ENCODE data around the gene SCAI.

The SCAI gene

DNA sequence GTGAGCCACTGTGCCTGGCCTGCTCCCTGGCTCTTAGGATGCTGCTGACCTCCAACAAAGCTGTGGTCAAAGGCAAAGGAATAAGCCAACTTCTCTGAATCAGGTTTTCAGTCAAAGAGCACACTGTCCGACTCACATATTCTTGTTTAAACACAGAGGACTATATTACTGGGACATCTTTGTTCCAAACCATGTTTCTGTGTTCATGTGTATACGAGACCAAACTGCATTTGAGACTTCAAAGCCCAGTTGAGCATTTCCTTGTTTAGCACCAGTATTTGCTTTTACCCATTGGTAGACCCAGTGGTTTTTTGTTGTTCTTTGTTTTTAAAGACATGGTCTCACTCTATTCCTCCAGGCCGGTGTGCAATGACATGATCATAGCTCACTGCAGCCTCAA is 100.2 kb downstream of the SCAI start:
- Histone ChIP-seq H3K4me3 (ENCODE audit: insufficient read depth in 1 of 2, low read depth in 1 of 2, low read length in 2 of 2) (no peak overlapping the region), H3K4ac (ENCODE audit: low read depth in 1 of 2, low read length in 2 of 2) (no peak overlapping the region), H3K9ac (ENCODE audit: low read length) (no peak overlapping the region), H3K14ac (ENCODE audit: low read length in 2 of 2) (no peak overlapping the region), H3K4me2 (ENCODE audit: low read length, poor library complexity, severe bottlenecking) (no peak overlapping the region), H3K9me3 (ENCODE audit: control insufficient read depth, low read length) (no peaks in the 10 kb centered on the region), H2AFZ (ENCODE audit: low read depth, low read length) (no peak overlapping the region), H2BK5ac (ENCODE audit: low read depth, low read length, poor library complexity, severe bottlenecking) (no peak overlapping the region), H2BK12ac (ENCODE audit: low read length in 2 of 2) (no peak overlapping the region), H2AK5ac (ENCODE audit: low read length, severe bottlenecking) (no peak overlapping the region), H3K27me3 (ENCODE audit: control insufficient read depth in 1 of 2, insufficient read depth in 1 of 2, low read length in 2 of 2) (no peaks in the 10 kb centered on the region), H4K91ac (ENCODE audit: low read length) (no peak overlapping the region), H3K27ac (ENCODE audit: low read length, poor library complexity, severe bottlenecking) (no peak overlapping the region), H3K4me1 (ENCODE audit: control insufficient read depth, insufficient read depth, low read depth, low read length) (no peaks in the 10 kb centered on the region), H3K23ac (ENCODE audit: low read length in 2 of 2) (no peak overlapping the region), H3K79me1 (replicated peaks; ENCODE audit: low read length, poor library complexity, severe bottlenecking) (peaks cover 3% of the 10 kb centered on the region), H3K36me3 (ENCODE audit: control insufficient read depth in 1 of 2, insufficient read depth in 2 of 2, low read depth in 1 of 2, low read length in 2 of 2) (peaks cover 2 to 15% of the 10 kb centered on the region in 2 experiments), H2BK15ac (ENCODE audit: low read depth, poor library complexity, severe bottlenecking) (no peak overlapping the region), H3K18ac (ENCODE audit: low read depth in 1 of 2, low read length in 2 of 2) (no peak overlapping the region), H4K8ac (ENCODE audit: low read length) (no peak overlapping the region), H2BK120ac (ENCODE audit: low read depth, low read length) (no peak overlapping the region)
- DNase-seq, result no peak
- 94% methylated on average over 3 of the region's 3 CpGs for WGBS

DNA sequence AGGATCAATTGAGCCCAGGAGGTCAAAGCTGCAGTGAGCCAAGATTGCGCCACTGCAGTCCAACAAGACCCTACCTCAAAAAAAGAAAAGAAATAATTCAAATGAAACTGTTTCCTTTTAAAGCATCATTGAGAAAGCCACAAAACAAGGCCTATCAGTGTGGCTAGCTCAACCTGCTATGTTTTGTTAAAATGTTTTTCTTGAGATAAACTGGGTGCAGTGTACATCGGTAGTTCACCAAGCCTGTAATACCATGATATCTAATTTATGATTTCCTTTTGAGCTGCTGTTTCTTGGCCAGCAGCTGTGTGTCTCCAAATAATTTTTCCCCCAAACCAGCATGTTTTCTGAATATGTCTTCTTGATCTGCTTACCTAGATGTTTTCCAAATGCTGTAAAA is 105.2 kb downstream of the SCAI start:
- Histone ChIP-seq H2AK5ac (ENCODE audit: low read length, severe bottlenecking) (no peak overlapping the region), H3K4me1 (ENCODE audit: control insufficient read depth, insufficient read depth, low read depth, low read length) (no peaks in the 10 kb centered on the region)

DNA sequence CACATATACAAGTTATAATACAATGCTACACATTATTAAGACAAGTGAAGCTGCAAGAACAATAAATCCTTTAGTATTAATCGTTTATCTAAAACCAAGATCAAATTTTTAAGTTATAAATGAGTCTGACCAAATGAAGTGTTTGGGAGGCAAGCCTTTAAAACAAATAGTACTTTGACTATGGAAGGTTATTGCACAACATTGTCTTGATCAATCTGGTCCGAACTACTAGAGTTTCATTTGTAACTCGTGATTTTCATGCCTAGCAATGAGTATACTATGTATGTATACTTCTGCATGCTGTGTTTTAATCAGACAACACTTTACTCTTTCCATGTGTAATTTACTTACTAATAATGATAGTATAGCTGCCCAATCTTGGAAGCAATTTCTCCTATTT is 115.3 kb downstream of the SCAI start:
- Histone ChIP-seq H2AFZ (ENCODE audit: low read depth, low read length) (no peak overlapping the region), H3K4me2 (ENCODE audit: low read length, poor library complexity, severe bottlenecking) (no peak overlapping the region), H3K27ac (ENCODE audit: low read length, poor library complexity, severe bottlenecking) (no peak overlapping the region), H3K4me1 (ENCODE audit: control insufficient read depth, insufficient read depth, low read depth, low read length) (no peaks in the 10 kb centered on the region), H3K9ac (ENCODE audit: low read length) (no peak overlapping the region), H2BK120ac (ENCODE audit: low read depth, low read length) (no peak overlapping the region), H2BK12ac (ENCODE audit: low read length in 2 of 2) (no peak overlapping the region), H2AK5ac (ENCODE audit: low read length, severe bottlenecking) (no peak overlapping the region), H3K18ac (ENCODE audit: low read depth in 1 of 2, low read length in 2 of 2) (no peak overlapping the region), H3K9me3 (ENCODE audit: control insufficient read depth, low read length) (no peaks in the 10 kb centered on the region), H3K23ac (ENCODE audit: low read length in 2 of 2) (no peak overlapping the region), H3K4me3 (ENCODE audit: insufficient read depth in 1 of 2, low read depth in 1 of 2, low read length in 2 of 2) (no peak overlapping the region), H2BK15ac (ENCODE audit: low read depth, poor library complexity, severe bottlenecking) (no peak overlapping the region), H4K8ac (ENCODE audit: low read length) (no peak overlapping the region), H3K27me3 (ENCODE audit: control insufficient read depth in 1 of 2, insufficient read depth in 1 of 2, low read length in 2 of 2) (no peaks in the 10 kb centered on the region), H2BK5ac (ENCODE audit: low read depth, low read length, poor library complexity, severe bottlenecking) (no peak overlapping the region), H4K91ac (ENCODE audit: low read length) (no peak overlapping the region), H3K14ac (ENCODE audit: low read length in 2 of 2) (no peak overlapping the region), H3K4ac (ENCODE audit: low read depth in 1 of 2, low read length in 2 of 2) (no peak overlapping the region), H3K36me3 (ENCODE audit: control insufficient read depth in 1 of 2, insufficient read depth in 2 of 2, low read depth in 1 of 2, low read length in 2 of 2) (peaks cover 0 to 19% of the 10 kb centered on the region in 2 experiments), H3K79me1 (replicated peaks; ENCODE audit: low read length, poor library complexity, severe bottlenecking) (no peaks in the 10 kb centered on the region)
- WGBS, result 100% methylated on average over 1 of the region's 3 CpGs
- no peak for DNase-seq

More for the DNA sequence above, 105.2 kb downstream of the SCAI start:
- no peak overlapping the region for H2BK12ac ChIP-seq (ENCODE audit: low read length in 2 of 2)
- 100% methylated on average over 1 of the region's 2 CpGs for WGBS
- H3K4me3 ChIP-seq (ENCODE audit: insufficient read depth in 1 of 2, low read depth in 1 of 2, low read length in 2 of 2), result no peak overlapping the region
- H4K8ac ChIP-seq (ENCODE audit: low read length), result no peak overlapping the region
- H3K79me1 ChIP-seq (replicated peaks; ENCODE audit: low read length, poor library complexity, severe bottlenecking), result no peaks in the 10 kb centered on the region
- H4K91ac ChIP-seq (ENCODE audit: low read length), result no peak overlapping the region
- H3K14ac ChIP-seq (ENCODE audit: low read length in 2 of 2), result no peak overlapping the region
- H2BK120ac ChIP-seq (ENCODE audit: low read depth, low read length), result no peak overlapping the region
- no peak overlapping the region for H2BK5ac ChIP-seq (ENCODE audit: low read depth, low read length, poor library complexity, severe bottlenecking)
- H3K23ac ChIP-seq (ENCODE audit: low read length in 2 of 2), result no peak overlapping the region
- DNase-seq, result no peak
- H3K9me3 ChIP-seq (ENCODE audit: control insufficient read depth, low read length), result no peaks in the 10 kb centered on the region
- H3K4ac ChIP-seq (ENCODE audit: low read depth in 1 of 2, low read length in 2 of 2), result no peak overlapping the region
- H2AFZ ChIP-seq (ENCODE audit: low read depth, low read length), result no peak overlapping the region
- no peak overlapping the region for H3K9ac ChIP-seq (ENCODE audit: low read length)
- H3K27me3 ChIP-seq (ENCODE audit: control insufficient read depth in 1 of 2, insufficient read depth in 1 of 2, low read length in 2 of 2), result no peaks in the 10 kb centered on the region
- H3K4me2 ChIP-seq (ENCODE audit: low read length, poor library complexity, severe bottlenecking), result no peak overlapping the region
- no peak overlapping the region for H2BK15ac ChIP-seq (ENCODE audit: low read depth, poor library complexity, severe bottlenecking)
- H3K18ac ChIP-seq (ENCODE audit: low read depth in 1 of 2, low read length in 2 of 2), result no peak overlapping the region
- no peaks in the 10 kb centered on the region for H3K36me3 ChIP-seq (ENCODE audit: control insufficient read depth in 1 of 2, insufficient read depth in 2 of 2, low read depth in 1 of 2, low read length in 2 of 2)
- no peak overlapping the region for H3K27ac ChIP-seq (ENCODE audit: low read length, poor library complexity, severe bottlenecking)

DNA sequence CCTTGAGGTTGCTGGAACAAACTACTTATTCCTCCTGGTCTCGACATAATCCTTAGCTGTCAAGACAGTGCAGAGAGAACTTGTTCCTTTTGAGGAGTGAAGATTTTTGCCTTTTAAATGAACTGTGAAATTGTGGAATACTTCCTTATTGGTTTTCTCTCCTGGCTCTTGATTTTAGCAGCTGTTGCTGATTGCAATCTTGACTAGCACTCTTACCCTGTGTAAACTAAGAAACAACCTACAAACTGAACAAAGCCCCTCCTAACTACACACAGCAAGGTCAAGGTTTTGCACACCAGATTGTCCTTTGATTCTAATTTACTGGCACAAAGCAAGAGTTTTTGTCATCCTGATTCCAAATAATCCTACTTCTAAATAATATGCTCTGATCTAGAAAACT is 118.4 kb downstream of the SCAI start:
- H3K27ac ChIP-seq (ENCODE audit: low read length, poor library complexity, severe bottlenecking), result no peak overlapping the region
- no peak overlapping the region for H3K4me3 ChIP-seq (ENCODE audit: insufficient read depth in 1 of 2, low read depth in 1 of 2, low read length in 2 of 2)
- H3K36me3 ChIP-seq (ENCODE audit: control insufficient read depth in 1 of 2, insufficient read depth in 2 of 2, low read depth in 1 of 2, low read length in 2 of 2), result peaks cover 0 to 26% of the 10 kb centered on the region in 2 experiments
- H4K8ac ChIP-seq (ENCODE audit: low read length), result no peak overlapping the region
- no peak overlapping the region for H3K18ac ChIP-seq (ENCODE audit: low read depth in 1 of 2, low read length in 2 of 2)
- no peaks in the 10 kb centered on the region for H3K4me1 ChIP-seq (ENCODE audit: control insufficient read depth, insufficient read depth, low read depth, low read length)
- no peak overlapping the region for H3K23ac ChIP-seq (ENCODE audit: low read length in 2 of 2)
- H3K4ac ChIP-seq (ENCODE audit: low read depth in 1 of 2, low read length in 2 of 2), result no peak overlapping the region
- no peak overlapping the region for H2BK12ac ChIP-seq (ENCODE audit: low read length in 2 of 2)
- H3K14ac ChIP-seq (ENCODE audit: low read length in 2 of 2), result no peak overlapping the region
- no peak overlapping the region for H2BK5ac ChIP-seq (ENCODE audit: low read depth, low read length, poor library complexity, severe bottlenecking)
- no peak overlapping the region for H2BK120ac ChIP-seq (ENCODE audit: low read depth, low read length)
- 100% methylated on average over 1 of the region's 1 CpG for WGBS
- H3K79me1 ChIP-seq (replicated peaks; ENCODE audit: low read length, poor library complexity, severe bottlenecking), result no peaks in the 10 kb centered on the region
- no peak overlapping the region for H3K4me2 ChIP-seq (ENCODE audit: low read length, poor library complexity, severe bottlenecking)
- no peak overlapping the region for H3K9ac ChIP-seq (ENCODE audit: low read length)
- no peak overlapping the region for H2AFZ ChIP-seq (ENCODE audit: low read depth, low read length)
- no peak overlapping the region for H2AK5ac ChIP-seq (ENCODE audit: low read length, severe bottlenecking)
- no peak overlapping the region for H4K91ac ChIP-seq (ENCODE audit: low read length)
- no peaks in the 10 kb centered on the region for H3K27me3 ChIP-seq (ENCODE audit: control insufficient read depth in 1 of 2, insufficient read depth in 1 of 2, low read length in 2 of 2)
- DNase-seq, result no peak
- H3K9me3 ChIP-seq (ENCODE audit: control insufficient read depth, low read length), result no peaks in the 10 kb centered on the region
- no peak overlapping the region for H2BK15ac ChIP-seq (ENCODE audit: low read depth, poor library complexity, severe bottlenecking)
